BLaER1 treated with 17β-estradiol and CSF1 and Interleukin-3, amounts not matched to agents 10 nM and 100 nM (cell line): Measurements from ENCODE around the gene HOXB1.

Experiments used
- H3K27ac ChIP-seq, 11 experiments: shearing (Covaris generic); formaldehyde crosslinking; 2 replicates each; pipeline ENCODE4 v1.8.1; 2022
- H3K27me3 ChIP-seq, 11 experiments: shearing (Covaris generic); formaldehyde crosslinking; 2 replicates each; pipeline ENCODE4 v1.8.1; 2022
- H3K36me3 ChIP-seq, 11 experiments: shearing (Covaris generic); formaldehyde crosslinking; 2 replicates each; pipeline ENCODE4 v1.8.1; 2022
- H3K4me1 ChIP-seq, 10 experiments: shearing (Covaris generic); formaldehyde crosslinking; 2 replicates each; pipeline ENCODE4 v1.8.1; 2022
- H3K4me2 ChIP-seq, 11 experiments: shearing (Covaris generic); formaldehyde crosslinking; 2 replicates each; pipeline ENCODE4 v1.8.1; 2022
- H3K4me3 ChIP-seq, 10 experiments: shearing (Covaris generic); formaldehyde crosslinking; 2 replicates each; pipeline ENCODE4 v1.8.1; 2022
- H3K9ac ChIP-seq, 11 experiments: shearing (Covaris generic); formaldehyde crosslinking; 2 replicates each; pipeline ENCODE4 v1.8.1; 2022
- H3K9me3 ChIP-seq, 11 experiments: shearing (Covaris generic); formaldehyde crosslinking; replicated peaks in 1 of 11; 2 replicates each; pipeline ENCODE4 v1.8.1; 2022
- H4K20me1 ChIP-seq, 11 experiments: shearing (Covaris generic); formaldehyde crosslinking; 2 replicates each; pipeline ENCODE4 v1.8.1; 2022
- Cebpa-rat ChIP-seq, 11 experiments: shearing (Covaris generic); IDR thresholded peaks; 2 replicates each; pipeline ENCODE4 v1.8.1; 2022

Gene HOXB1

DNA sequence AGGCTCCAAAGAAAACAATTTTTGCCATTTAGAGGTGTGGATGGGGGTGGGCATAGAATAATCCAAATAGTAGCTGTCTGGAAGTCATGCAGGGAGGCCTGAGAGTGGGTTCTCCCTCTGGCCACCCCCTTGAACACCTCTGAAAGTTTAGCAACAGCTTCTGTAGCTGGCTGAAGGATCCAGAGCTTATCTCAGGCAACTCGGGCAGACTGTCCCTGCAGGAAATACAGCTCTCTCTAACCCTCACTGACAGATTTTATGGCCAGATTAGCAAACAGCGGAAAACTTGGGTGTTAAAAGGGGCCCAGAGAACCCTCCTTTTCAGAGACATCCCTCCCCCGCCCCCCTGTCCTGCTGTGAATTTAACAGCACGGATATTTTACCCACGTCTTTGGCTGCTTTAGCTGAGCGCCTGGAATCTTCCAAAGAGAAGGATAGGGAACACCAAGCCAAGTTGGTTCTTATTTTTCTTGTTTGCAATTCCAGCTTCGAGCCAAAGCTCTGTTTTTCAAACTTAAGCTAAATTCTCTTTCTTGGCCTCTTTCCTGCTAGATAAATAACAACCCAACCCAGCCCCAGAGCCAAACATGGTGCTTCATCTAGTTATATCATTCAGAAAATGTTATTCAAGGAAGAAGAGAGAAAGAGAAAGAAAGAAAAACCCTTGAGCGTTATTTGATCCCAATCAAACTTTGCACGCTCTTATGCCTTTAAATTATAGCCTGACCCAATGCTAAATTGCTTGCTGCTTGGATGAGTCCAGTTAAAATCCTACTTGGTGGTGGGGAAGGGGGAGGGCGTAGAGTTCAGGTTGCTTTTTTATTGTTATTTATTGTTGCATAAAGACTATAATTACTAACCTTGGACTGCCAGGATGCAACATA is 16.4 kb upstream of the HOXB1 start:
- Histone ChIP-seq H3K36me3 (no peaks in the 10 kb centered on the region), H3K9me3 (peaks cover 0 to 4% (median 2%) of the 10 kb centered on the region in 11 experiments; a peak in 9 of 22 replicates), H3K4me1 (peaks cover 0 to 8% (median 0%) of the 10 kb centered on the region in 10 experiments; a peak in 4 of 20 replicates), H3K4me3 (no peak overlapping the region), H3K4me2 (no peak overlapping the region), H3K9ac (no peak overlapping the region), H4K20me1 (peaks cover 0 to 78% (median 50%) of the 10 kb centered on the region in 11 experiments; a peak in 18 of 22 replicates), H3K27ac (no peak overlapping the region), H3K27me3 (peaks cover 94 to 100% (median 97%) of the 10 kb centered on the region in 11 experiments)
- no peak for TF ChIP-seq Cebpa-rat (IDR thresholded peaks at IDR 0.05)

DNA sequence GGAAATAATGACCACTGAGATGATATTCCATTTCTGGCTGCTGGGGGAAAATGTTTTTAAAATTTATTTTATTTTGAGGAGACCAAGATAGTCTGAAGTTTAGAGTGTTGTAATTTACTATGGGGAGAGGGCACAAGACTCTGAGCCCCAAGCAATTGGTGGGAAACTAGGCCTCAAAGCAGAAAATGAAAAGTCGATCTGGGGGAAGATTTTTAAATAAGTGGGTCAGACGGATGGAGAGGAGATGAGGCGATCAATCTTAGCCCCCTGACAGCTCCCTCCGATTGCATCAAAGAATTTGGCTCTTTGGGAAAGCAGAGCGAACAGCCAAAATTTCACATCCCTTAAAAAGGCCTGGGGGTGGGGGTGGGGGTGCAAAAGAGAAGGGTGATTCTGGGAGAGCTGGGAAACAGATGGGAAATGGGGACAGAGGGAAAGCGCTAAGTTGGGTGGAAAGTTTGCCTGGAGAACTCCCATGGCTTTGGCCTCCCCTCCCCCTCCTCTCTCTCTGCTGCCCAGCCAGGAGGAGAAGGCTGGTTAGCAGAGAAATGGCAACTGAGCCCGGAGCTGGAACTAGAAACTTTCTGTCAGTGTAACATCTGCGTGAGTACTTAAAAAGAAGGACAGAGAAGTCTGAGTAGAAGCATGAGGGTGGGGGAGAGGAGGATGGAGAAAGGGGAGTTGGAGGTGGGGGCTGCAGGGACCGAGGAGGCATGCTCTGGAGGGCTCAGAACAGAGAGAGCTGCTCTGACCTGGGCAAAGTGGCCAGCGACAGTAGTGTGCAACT is 15.5 kb upstream of the HOXB1 start:
- Histone ChIP-seq H3K4me2 (no peak overlapping the region), H3K4me1 (peaks cover 0 to 8% (median 0%) of the 10 kb centered on the region in 10 experiments; a peak in 4 of 20 replicates), H3K9me3 (peaks cover 0 to 12% (median 9%) of the 10 kb centered on the region in 11 experiments; a peak in 10 of 22 replicates), H3K36me3 (no peaks in the 10 kb centered on the region), H3K9ac (no peak overlapping the region), H3K4me3 (no peak overlapping the region), H4K20me1 (peaks cover 0 to 86% (median 58%) of the 10 kb centered on the region in 11 experiments; a peak in 18 of 22 replicates), H3K27me3 (peaks cover 95 to 100% (median 97%) of the 10 kb centered on the region in 11 experiments), H3K27ac (no peak overlapping the region)
- TF ChIP-seq Cebpa-rat (IDR thresholded peaks at IDR 0.05): no peak

DNA sequence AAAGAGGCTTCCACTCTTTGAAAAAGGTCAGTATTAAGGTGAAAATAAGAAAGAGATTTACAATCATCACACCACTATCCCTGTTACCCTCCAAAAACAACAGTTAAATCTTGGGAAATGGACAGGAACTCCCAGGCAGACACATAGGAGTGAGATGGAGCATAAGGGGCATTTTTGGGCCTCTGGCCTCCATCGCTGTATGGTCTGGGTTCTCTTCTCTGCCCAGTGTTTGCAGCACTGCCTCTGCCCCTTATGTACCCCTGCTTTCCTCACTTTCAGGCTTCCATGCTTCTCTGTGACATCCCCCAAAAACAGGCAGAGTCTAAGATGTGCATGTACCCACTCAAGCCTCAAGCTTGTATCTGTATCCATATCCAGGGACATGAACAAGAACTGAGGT is 14.7 kb upstream of the HOXB1 start:
- Histone ChIP-seq H3K9me3 (peaks cover 0 to 12% (median 9%) of the 10 kb centered on the region in 11 experiments; a peak in 10 of 22 replicates), H3K4me3 (no peak overlapping the region), H3K4me2 (no peak overlapping the region), H3K27me3 (peaks cover 100% of the 10 kb centered on the region in 11 experiments), H4K20me1 (peaks cover 0 to 89% (median 61%) of the 10 kb centered on the region in 11 experiments; a peak in 18 of 22 replicates), H3K27ac (no peak overlapping the region), H3K4me1 (peaks cover 0 to 8% (median 0%) of the 10 kb centered on the region in 10 experiments; a peak in 4 of 20 replicates), H3K9ac (no peak overlapping the region), H3K36me3 (no peaks in the 10 kb centered on the region)
- no peak for TF ChIP-seq Cebpa-rat (IDR thresholded peaks at IDR 0.05)

DNA sequence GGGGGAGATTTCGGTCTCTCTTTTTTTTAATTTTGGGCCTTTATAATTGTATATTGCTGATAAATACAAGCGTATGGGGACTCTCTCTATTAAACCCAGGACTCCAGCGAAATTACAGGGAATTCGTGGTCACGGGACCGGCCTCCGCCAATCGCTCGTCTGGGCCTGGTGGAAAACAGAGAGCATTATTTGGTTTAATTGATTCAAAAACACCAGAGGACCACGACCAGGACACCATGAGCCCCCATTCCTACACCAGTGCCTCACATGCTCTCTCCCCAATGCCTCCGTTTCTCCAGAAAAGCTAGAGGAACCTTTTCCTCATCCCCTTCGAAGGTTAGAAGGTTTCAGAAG is 14.2 kb upstream of the HOXB1 start, which contains the start of gene HOXB2:
TSS of gene HOXB2 (minus strand) at position 88 of the 354 bp plus-strand sequence. CDS start 198 bp downstream, outside the sequence.
- H3K9me3 ChIP-seq: peaks cover 0 to 12% (median 9%) of the 10 kb centered on the region in 11 experiments; a peak in 10 of 22 replicates
- no peak within 1 kb of the TSS for H3K9ac ChIP-seq
- no peak within 1 kb of the TSS for H3K27ac ChIP-seq
- H3K27me3 ChIP-seq: peaks cover 100% of the 10 kb centered on the region in 11 experiments
- H4K20me1 ChIP-seq: peaks cover 0 to 84% (median 55%) of the 10 kb centered on the region in 11 experiments; a peak in 18 of 22 replicates
- H3K4me3 ChIP-seq: peak within 1 kb of the TSS in 1 of 10 experiments; percentile 23; a peak in 1 of 20 replicates
- TF ChIP-seq Cebpa-rat (IDR thresholded peaks at IDR 0.05): no peak
- no peaks in the 10 kb centered on the region for H3K36me3 ChIP-seq
- peak within 1 kb of the TSS in 2 of 11 experiments; percentile 44 to 56; a peak in 4 of 22 replicates for H3K4me2 ChIP-seq
- H3K4me1 ChIP-seq: peaks cover 0 to 8% (median 0%) of the 10 kb centered on the region in 10 experiments; a peak in 4 of 20 replicates

DNA sequence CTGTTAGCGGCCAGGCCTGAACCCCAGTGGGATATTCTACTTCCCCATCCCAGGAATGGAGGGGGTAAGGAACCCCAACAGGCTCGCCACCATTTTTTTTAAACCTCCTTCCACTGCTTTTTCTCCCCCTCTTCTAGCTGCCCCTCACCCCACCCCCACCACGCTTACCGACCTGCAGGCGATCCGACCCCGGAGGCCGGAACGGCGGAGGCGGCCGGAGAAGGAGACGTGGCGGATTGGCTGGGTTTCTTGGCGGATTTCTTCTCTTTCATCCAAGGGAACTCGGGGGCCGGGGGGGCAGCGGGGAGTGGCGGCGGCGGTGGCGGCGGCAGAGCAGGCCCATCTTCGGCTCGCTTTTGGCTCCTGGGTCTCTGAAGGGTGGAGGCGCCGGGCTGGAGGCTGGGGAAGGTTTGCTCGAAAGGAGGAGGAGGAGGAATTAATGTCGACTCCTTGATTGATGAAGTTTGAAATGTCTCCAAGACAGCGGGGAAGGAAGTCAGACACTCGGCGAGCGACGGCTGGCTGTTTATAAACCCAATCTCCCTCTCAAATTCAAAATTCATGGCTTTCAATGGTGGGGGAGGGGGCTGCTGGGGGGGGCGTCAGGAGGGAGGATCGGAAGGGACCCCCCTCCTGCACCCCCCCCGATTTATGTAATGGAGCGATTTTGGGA is 13.7 kb upstream of the HOXB1 start:
- H3K9me3 ChIP-seq: peaks cover 0 to 12% (median 9%) of the 10 kb centered on the region in 11 experiments; a peak in 10 of 22 replicates
- peak overlapping the region in 2 of 11 experiments; percentile 44 to 56; a peak in 4 of 22 replicates for H3K4me2 ChIP-seq
- no peak overlapping the region for H3K9ac ChIP-seq
- H3K36me3 ChIP-seq: no peaks in the 10 kb centered on the region
- peaks cover 0 to 81% (median 53%) of the 10 kb centered on the region in 11 experiments; a peak in 18 of 22 replicates for H4K20me1 ChIP-seq
- peaks cover 100% of the 10 kb centered on the region in 11 experiments for H3K27me3 ChIP-seq
- no peak overlapping the region for H3K27ac ChIP-seq
- TF ChIP-seq Cebpa-rat (IDR thresholded peaks at IDR 0.05): no peak
- H3K4me3 ChIP-seq: peak overlapping the region in 1 of 10 experiments; percentile 23; a peak in 1 of 20 replicates
- peaks cover 0 to 8% (median 0%) of the 10 kb centered on the region in 10 experiments; a peak in 4 of 20 replicates for H3K4me1 ChIP-seq

DNA sequence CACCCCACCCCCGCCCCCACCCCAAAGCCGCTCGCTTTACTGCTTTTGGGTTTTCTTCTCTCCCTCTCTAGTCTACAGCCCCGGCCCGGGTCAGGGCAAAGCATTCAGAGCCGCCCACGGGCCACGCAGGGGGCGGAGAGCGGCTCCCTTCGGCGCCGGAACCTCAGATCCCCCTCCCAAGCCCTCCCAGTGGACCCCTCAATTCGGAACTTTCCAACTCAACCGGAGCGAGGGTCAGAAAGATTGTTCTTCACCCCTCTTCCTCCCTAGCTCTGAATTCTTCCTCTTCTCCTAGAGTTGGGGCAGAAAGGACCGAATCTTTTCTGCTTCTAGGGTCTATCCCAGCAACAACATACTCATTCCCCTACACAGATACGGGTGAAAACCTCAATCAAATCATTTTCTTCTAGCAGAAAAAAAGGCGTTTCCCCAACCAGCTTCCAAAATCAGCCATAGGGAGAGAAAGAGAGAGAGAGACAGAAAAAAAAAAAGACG is 13.1 kb upstream of the HOXB1 start:
- Histone ChIP-seq H3K9me3 (peaks cover 0 to 12% (median 9%) of the 10 kb centered on the region in 11 experiments; a peak in 10 of 22 replicates), H3K27me3 (peaks cover 100% of the 10 kb centered on the region in 11 experiments), H4K20me1 (peaks cover 0 to 78% (median 57%) of the 10 kb centered on the region in 11 experiments; a peak in 18 of 22 replicates), H3K27ac (no peak overlapping the region), H3K4me3 (no peak overlapping the region; a peak in 1 of 20 replicates), H3K36me3 (no peaks in the 10 kb centered on the region), H3K9ac (no peak overlapping the region), H3K4me1 (peaks cover 0 to 8% (median 0%) of the 10 kb centered on the region in 10 experiments; a peak in 4 of 20 replicates), H3K4me2 (peak overlapping the region in 2 of 11 experiments; percentile 44 to 56; a peak in 3 of 22 replicates)
- no peak for TF ChIP-seq Cebpa-rat (IDR thresholded peaks at IDR 0.05)

DNA sequence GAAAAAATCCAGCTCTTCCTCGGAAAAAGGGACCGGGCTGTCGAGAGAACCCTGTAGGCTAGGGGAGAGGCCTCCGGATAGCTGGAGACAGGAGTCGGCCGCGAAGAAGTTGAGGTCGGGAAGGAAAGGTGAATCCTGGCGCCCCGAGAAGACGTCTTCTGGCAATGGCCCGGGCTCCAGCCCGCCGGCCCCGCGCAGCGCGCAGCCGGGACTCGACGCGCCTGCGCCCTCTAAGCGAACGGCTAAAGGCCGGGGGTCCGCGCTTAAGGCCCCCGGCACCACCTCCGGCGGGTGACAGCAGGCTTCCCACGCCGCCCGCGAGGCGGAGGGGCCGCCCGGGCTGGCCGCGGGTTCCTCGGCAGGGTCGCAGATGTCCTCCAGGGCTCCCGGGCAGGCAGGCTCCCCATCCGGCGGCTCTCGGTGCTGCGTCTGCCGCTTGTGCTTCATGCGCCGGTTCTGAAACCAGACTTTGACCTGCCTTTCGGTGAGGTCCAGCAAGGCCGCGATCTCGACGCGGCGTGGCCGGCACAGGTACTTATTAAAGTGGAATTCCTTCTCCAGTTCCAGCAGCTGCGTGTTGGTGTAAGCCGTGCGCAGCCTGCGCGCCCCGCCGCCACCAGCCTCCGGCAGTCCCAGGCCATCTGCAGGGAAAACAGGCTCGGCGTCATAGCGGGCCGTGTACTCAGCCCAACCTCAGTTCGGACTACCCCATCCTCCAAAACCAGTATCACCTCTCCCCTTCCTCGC is 12.5 kb upstream of the HOXB1 start:
- peaks cover 98 to 100% (median 100%) of the 10 kb centered on the region in 11 experiments for H3K27me3 ChIP-seq
- H3K9me3 ChIP-seq: peaks cover 0 to 12% (median 9%) of the 10 kb centered on the region in 11 experiments; a peak in 10 of 22 replicates
- peak overlapping the region in 10 of 11 experiments; percentile 3 to 72 (median 30); a peak in 11 of 22 replicates for H3K4me2 ChIP-seq
- H3K9ac ChIP-seq: no peak overlapping the region
- peaks cover 0 to 8% (median 0%) of the 10 kb centered on the region in 10 experiments; a peak in 4 of 20 replicates for H3K4me1 ChIP-seq
- peak overlapping the region in 4 of 10 experiments; percentile 35 to 43 (median 38); a peak in 6 of 20 replicates for H3K4me3 ChIP-seq
- H3K27ac ChIP-seq: no peak overlapping the region
- peaks cover 0 to 73% (median 57%) of the 10 kb centered on the region in 11 experiments; a peak in 18 of 22 replicates for H4K20me1 ChIP-seq
- TF ChIP-seq Cebpa-rat (IDR thresholded peaks at IDR 0.05): no peak
- H3K36me3 ChIP-seq: no peaks in the 10 kb centered on the region
